GM18502 (cell line): Measurements from ENCODE around the gene HCRT.
"Not testable (repeated sequence)": the region's sequence is repeated elsewhere in the genome, so short reads cannot be mapped to it uniquely, and the experiment has no call there.

ENCODE experiments used
- ATAC-seq: cut with Tn5 transposase; IDR thresholded peaks from one replicate; pipeline ENCODE4 v1.9.1; 2021; ENCODE audit warnings: mild to moderate bottlenecking; ENCODE audit not compliant: unreplicated experiment, poor library complexity

Gene HCRT, protein sequence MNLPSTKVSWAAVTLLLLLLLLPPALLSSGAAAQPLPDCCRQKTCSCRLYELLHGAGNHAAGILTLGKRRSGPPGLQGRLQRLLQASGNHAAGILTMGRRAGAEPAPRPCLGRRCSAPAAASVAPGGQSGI

GRCh38 chr17:42184713-42185620, at the start of gene HCRT:
TSS of gene HCRT (minus strand) at chr17:42185452. CDS start at chr17:42185365, 87 bp downstream.
- no peak for ATAC-seq

GRCh38 chr17:42233994-42234393, 48.7 kb upstream of the HCRT start:
- no peak for ATAC-seq

DNA sequence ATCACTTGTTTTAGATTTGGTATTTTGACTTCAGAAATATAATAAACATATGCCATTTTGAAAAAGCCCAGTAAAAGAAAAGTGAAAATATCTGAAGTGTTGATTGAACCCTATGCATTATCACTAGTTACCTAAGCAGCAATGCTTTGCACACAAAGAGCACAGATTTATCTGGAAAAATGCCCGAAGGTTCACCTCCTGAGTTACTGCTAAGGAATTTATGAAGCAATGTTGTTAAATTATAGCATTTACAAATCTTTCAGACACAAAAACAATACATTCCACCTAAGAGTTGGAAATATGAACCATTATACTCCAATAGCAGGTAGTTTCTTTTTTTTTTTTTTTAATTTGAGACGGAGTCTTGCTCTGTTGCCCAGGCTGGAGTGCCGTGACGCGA, 47.9 kb upstream of the HCRT start:
- ATAC-seq: no peak

- ATAC-seq: no peak
These were observed 45.0 kb upstream of the HCRT start for GRCh38 chr17:42230225-42230624.

DNA sequence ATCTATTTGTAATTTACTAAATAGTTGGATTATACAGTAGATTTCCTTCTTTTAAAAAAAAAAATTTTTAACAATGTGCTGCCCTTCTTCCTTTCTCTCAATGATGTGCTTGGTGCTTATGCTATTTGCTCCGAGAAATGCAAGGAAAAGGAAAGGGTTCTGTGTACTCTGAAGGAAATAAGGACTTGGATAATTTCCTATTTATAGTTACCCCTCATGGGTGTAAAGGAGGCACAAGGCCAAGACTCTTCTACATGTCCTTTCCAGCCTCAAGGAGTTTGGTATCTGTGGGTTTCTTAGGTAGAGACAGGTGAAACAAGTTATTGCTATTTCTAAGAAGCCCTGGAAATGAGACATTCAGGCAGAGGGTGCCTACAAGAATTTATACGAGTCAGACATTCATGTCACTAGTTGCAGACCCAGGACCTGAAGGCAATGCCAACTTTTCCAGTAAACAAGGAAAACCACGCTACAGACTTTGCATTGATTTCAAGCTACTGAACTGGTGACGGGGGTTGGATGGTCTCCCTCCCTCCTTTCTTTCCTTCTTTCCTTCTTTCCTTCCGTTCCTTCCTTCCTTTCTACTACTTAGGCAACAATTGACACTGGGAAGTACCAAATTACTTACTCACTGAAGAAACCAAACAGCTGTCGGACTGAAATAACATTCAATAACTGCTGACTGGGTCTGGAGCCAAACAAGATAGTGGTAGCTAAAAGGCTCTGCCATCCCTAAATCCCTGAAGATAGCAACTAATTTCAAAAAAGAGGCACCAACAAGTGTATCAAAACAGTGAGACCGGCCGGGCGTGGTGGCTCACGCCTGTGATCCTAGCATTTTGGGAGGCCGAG, 42.8 kb upstream of the HCRT start:
- no peak for ATAC-seq

GRCh38 chr17:42225646-42226045, 40.4 kb upstream of the HCRT start:
- no peak for ATAC-seq

GRCh38 chr17:42224651-42225050, 39.4 kb upstream of the HCRT start:
- ATAC-seq: no peak

DNA sequence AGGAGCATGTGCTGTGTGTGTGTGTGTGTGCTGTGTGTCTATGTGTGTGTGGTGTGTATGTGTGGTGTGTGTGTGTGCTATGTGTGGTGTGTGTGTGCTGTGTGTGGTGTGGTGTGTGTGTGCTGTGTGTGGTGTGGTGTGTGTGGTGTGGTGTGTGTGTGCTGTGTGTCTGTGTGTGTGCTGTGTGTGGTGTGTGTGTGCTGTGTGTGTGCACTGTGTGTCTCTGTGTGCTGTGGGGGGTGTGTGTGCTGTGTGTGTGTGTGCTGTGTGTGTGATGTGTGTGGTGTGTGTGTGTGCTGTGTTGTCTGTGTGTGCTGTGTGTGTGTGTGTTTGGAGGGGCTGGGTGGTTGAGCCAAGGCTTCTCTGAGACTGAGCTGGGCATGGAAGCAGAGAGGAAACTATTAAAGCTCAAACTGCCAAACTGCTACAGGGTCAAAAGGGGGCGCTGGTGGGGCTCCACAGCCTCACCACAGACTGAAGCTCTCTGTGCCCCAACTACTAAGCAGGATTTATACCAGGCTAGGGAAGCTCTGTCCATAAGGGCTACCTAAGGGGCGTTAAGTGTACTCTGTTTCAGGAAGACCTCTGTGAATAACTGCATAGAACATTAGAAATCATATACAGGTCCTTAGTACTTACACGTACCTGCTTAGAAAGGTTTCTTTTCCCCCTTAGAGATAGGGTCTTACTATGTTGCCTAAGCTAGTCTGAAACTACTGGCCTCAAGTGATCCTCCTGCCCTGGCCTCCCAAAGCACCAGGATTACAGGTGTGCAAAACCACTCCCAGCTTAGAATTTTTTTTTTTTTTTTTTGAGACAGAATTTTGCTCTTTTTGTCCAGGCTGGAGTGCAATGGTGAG, 36.9 kb upstream of the HCRT start:
- ATAC-seq: no peak

- not testable (repeated sequence) for ATAC-seq
These were observed 34.0 kb upstream of the HCRT start for GRCh38 chr17:42219280-42219679.

DNA sequence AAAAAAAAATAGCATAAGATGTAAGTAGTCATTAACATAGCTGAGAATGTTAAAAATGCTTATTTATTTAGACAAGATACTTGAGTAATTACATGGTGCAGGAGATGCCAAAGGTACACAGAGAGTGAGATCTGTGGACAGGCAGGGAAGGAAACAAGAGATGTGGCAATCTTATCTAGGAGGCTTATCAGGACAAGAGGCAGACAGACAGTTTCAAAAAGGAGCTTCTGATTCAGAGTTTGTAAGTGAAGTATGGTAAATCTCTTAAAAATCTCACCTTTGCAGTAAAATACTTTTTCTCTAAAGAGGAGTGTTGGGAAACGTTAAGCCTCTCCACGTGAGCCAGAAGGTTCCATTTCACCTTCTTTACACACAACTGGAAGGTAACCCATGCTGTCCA, 28.9 kb upstream of the HCRT start:
- no peak for ATAC-seq

DNA sequence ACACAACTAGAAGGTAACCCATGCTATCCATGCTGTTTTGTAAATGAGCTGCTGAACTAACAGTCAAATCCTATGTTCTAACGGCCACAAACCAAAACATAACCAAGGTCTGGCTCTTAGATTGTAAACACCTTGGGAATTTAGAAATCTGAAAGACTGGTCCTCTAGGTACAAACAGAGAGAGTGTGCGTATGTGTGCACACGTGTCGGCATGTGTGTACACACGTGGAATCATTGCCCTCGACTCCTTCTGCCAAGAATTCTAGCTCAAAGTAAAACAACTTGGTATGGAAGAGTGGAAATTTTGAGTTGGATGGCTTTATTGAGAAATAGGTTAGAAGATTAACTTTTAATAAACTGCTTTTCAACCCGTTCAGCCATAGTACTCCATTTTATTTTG, 27.1 kb upstream of the HCRT start:
- ATAC-seq: no peak

- ATAC-seq: not testable (repeated sequence)
These were observed 26.7 kb upstream of the HCRT start for GRCh38 chr17:42211921-42212341.

- ATAC-seq: no peak
These were observed 24.8 kb upstream of the HCRT start for GRCh38 chr17:42210046-42210445.

GRCh38 chr17:42206153-42206612, 20.9 kb upstream of the HCRT start:
- ATAC-seq: not testable (repeated sequence)

DNA sequence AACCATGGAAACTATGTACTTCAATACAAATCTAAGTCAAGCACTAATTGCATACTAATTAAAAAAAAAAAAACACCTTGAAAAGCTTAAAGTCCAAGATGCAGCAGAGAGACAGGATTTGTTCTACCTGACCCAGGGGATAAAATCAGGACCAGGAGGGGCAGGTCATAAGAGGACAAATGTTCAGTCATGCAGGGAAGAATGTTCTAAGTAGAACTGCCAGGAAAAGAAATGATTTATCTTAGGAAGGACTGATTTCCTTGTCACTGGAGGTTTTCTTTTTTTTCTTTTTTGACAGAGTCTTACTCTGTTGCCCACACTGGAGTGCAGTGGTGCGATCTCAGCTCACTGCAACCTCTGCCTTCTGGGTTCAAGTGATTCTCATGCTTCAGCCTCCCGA, 18.1 kb upstream of the HCRT start:
- ATAC-seq: no peak

DNA sequence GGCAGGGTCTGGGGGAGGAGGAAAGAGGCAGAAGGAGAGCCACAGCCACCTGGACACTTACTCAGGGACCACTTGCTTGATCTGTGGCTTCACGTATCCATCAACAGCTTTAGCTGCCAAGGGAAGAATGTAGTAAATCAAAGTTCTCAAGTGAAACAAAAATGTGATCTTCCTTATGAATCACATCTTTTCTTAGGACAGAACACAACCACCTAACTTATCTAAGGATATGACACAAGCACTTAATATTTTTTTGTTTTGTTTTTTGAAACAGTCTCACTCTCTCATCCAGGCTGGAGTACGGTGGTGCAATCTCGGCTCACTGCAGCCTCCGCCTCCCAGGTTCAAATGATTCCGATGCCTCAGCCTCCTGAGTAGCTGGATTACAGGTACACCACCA, 17.4 kb upstream of the HCRT start:
- no peak for ATAC-seq

DNA sequence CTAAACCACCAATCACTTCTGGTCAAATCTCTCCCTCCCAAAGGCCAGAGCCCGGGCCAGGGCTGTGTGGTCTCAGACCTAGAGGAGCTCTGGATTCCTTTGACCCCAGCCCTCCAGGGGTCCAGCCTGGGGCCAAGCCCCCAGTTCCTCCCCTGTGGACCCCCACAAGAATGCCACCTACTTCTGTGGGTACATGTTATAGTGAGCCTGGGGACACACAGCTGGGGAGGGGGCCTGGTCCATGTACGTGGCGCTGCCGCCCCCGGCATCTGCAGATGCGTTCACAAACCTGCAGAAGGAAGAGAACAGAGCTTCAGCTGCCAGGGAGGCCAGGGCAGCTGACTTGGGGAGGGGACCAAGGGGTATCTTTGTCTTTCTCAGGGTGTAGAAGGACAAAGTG, 16.9 kb upstream of the HCRT start:
- ATAC-seq: no peak

DNA sequence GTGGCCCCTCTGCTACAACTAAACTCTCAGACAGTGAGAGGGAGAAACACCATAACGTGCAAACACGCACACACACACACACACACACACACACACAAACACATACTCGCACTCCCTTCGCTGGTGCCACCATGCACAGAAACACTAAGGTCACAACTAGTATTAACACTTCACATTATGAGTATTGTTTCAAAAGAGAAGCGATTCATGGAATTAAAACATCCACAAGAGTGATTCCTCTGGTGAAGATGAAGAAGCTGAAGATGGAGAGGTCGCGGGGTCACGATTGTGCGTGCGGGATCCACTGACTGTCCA, 16.2 kb upstream of the HCRT start:
- no peak for ATAC-seq

- no peak for ATAC-seq
These were observed 15.6 kb upstream of the HCRT start for GRCh38 chr17:42200706-42201457.
